HFF-Myc (cell line): ENCODE measurements around the gene SPTAN1.
A peak's percentile ranks its signal among the peaks of the same experiment; 100 is the strongest.

ENCODE experiments used
- DNase-seq: peaks from one replicate; pipeline ENCODE4 v3.0.0-alpha.2; 2011; ENCODE audit warnings: low read depth; ENCODE audit errors: extremely low read depth
- H3K4me3 ChIP-seq: replicated peaks from 2 replicates; pipeline ENCODE4 v1.5.1; 2011; ENCODE audit warnings: low read depth, mild to moderate bottlenecking, control low read depth, low read length
- CTCF ChIP-seq: IDR thresholded peaks from 2 replicates; pipeline ENCODE4 v1.5.1; 2012; ENCODE audit warnings: mild to moderate bottlenecking, low read depth, low read length, control low read depth; ENCODE audit errors: missing control alignments

The SPTAN1 gene

GRCh38 chr9:128552744-128553440, 505 bp downstream of the SPTAN1 start:
- DNase-seq, result no peak
- TF ChIP-seq CTCF, result no peak
- peak overlapping the region; percentile 73 for H3K4me3 ChIP-seq

DNA sequence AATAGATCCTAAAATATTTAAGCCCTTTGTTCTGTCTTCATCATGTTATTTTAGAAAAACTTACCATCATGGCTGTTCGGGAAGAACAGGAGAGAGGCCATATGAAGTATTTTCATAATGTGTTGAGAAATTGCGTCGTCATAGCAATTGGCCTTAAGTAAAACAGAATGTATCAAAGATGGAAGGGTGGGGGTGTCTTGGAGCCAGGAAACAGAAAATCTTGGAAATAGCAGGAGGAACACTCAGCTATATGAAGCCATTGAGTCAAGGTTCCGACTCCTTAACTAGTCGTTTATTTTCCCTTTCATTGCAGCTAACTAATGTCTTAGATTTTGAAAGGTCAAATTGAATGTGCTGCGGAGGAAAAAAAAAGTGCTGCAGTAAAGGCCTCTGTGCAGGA, 1.3 kb downstream of the SPTAN1 start:
- no peak for TF ChIP-seq CTCF
- no peak for DNase-seq
- peak overlapping the region; percentile 73 for H3K4me3 ChIP-seq

DNA sequence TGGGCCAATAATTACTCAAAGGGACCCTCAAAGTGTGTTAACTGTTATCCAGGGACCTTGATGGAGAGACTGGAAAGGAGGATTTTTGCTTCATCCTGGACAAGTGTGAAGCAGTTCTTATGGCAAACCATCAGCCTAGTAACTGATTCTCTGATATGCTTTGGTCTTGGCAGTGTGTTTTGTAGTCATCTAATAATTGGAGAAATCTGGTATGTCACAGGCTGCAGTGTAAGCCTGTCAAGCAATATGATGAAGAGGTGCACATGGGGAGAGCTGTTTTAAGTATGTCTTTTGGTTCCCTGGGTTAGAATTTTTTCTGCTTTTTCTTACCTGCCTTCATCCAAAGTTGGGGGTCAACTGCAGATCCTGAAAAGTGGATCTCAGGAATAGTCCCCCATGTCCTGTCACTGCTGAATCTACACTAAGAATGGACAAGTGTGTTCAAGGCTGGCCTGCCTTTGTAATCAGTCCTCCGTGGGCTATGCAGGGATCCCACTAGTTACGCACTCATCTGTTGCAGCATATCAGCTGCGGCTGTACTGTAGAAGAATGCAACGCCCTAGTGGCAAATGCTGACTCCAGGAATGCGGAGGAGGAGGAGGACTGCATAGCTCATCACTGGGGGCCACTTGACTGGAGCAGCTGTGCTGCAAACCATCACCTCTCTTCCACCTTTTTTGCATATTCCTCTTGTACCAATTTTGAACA, 1.9 kb downstream of the SPTAN1 start:
- no peak for DNase-seq

DNA sequence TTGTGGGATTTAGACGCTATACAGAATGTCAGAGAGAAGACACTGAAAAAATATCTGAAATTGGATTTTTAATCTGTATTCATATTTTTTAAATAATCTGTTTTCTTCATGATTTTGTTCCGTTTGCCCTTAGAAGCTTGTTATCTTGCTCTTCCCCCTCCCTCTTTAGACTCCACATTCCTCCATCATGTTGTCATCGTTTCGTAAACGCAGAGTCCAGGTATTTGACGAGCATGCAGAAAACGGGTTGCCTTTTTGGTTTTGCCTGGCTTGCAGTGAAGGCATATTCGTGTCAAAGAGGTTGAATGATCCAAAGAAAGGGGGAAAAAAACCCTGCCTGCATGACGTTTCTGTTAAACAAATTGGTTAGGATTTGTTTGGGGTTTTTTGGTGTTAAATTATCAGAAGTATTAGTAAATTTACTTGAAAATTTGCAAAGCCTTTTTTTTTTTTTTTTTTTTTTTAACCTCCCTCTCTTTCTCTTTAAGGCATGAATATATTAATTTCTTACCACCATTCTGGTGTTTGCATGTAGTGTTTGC, 2.9 kb downstream of the SPTAN1 start:
- TF ChIP-seq CTCF, result no peak
- H3K4me3 ChIP-seq, result peak overlapping the region; percentile 73
- DNase-seq, result no peak

More for the DNA sequence above, 1.9 kb downstream of the SPTAN1 start:
- TF ChIP-seq CTCF, result no peak
- H3K4me3 ChIP-seq, result peak overlapping the region; percentile 73

- no peak for TF ChIP-seq CTCF
- H3K4me3 ChIP-seq, result no peak overlapping the region
Measured at GRCh38 chr9:128556276-128556675, 3.9 kb downstream of the SPTAN1 start.

GRCh38 chr9:128556926-128557634, 4.7 kb downstream of the SPTAN1 start:
- no peak for TF ChIP-seq CTCF
- no peak overlapping the region for H3K4me3 ChIP-seq
- no peak for DNase-seq

More at GRCh38 chr9:128556276-128556675, 3.9 kb downstream of the SPTAN1 start:
- DNase-seq, result no peak
